NB4 (cell line): ENCODE results near the gene KRTAP12-2.
"Not testable (repeated sequence)": the region's sequence is repeated elsewhere in the genome, so short reads cannot be mapped to it uniquely, and the experiment has no call there.

Source experiments
- DNase-seq: peaks from one replicate; pipeline ENCODE4 v3.0.0; 2010; ENCODE audit warnings: low read depth
- H3K4me3 ChIP-seq: one replicate; pipeline ENCODE4 v1.5.1; 2011; ENCODE audit warnings: mild to moderate bottlenecking, low read depth, low read length, moderate library complexity
- MAX ChIP-seq: IDR thresholded peaks from 2 replicates; pipeline ENCODE4 v1.6.1; 2011; ENCODE audit warnings: low read depth, low read length
- MYC ChIP-seq: IDR thresholded peaks from 2 replicates; pipeline ENCODE4 v1.6.1; 2011; ENCODE audit warnings: low read depth, low read length
- POLR2A ChIP-seq: IDR thresholded peaks from 2 replicates; pipeline ENCODE4 v1.6.1; 2011; ENCODE audit warnings: mild to moderate bottlenecking; ENCODE audit not compliant: insufficient read length; ENCODE audit errors: extremely low read depth
- TF ChIP-seq, protein P1 (sequence below): IDR thresholded peaks from one replicate; pipeline ENCODE4 v1.5.1; 2012; ENCODE audit warnings: low read depth, low read length

The KRTAP12-2 gene

GRCh38 chr21:44640761-44641160, 26.0 kb downstream of the KRTAP12-2 start:
- no peak overlapping the region for H3K4me3 ChIP-seq
- DNase-seq: no peak
- TF ChIP-seq POLR2A (no peak), MYC (no peak), MAX (no peak)
- TF ChIP-seq, protein P1, sequence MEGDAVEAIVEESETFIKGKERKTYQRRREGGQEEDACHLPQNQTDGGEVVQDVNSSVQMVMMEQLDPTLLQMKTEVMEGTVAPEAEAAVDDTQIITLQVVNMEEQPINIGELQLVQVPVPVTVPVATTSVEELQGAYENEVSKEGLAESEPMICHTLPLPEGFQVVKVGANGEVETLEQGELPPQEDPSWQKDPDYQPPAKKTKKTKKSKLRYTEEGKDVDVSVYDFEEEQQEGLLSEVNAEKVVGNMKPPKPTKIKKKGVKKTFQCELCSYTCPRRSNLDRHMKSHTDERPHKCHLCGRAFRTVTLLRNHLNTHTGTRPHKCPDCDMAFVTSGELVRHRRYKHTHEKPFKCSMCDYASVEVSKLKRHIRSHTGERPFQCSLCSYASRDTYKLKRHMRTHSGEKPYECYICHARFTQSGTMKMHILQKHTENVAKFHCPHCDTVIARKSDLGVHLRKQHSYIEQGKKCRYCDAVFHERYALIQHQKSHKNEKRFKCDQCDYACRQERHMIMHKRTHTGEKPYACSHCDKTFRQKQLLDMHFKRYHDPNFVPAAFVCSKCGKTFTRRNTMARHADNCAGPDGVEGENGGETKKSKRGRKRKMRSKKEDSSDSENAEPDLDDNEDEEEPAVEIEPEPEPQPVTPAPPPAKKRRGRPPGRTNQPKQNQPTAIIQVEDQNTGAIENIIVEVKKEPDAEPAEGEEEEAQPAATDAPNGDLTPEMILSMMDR: no peak

- no peak overlapping the region for H3K4me3 ChIP-seq
- TF ChIP-seq MYC: no peak
- TF ChIP-seq, protein P1: no peak
- TF ChIP-seq MAX: no peak
- TF ChIP-seq POLR2A: no peak
- DNase-seq: no peak
These were observed 27.4 kb downstream of the KRTAP12-2 start for GRCh38 chr21:44639331-44639655.

DNA sequence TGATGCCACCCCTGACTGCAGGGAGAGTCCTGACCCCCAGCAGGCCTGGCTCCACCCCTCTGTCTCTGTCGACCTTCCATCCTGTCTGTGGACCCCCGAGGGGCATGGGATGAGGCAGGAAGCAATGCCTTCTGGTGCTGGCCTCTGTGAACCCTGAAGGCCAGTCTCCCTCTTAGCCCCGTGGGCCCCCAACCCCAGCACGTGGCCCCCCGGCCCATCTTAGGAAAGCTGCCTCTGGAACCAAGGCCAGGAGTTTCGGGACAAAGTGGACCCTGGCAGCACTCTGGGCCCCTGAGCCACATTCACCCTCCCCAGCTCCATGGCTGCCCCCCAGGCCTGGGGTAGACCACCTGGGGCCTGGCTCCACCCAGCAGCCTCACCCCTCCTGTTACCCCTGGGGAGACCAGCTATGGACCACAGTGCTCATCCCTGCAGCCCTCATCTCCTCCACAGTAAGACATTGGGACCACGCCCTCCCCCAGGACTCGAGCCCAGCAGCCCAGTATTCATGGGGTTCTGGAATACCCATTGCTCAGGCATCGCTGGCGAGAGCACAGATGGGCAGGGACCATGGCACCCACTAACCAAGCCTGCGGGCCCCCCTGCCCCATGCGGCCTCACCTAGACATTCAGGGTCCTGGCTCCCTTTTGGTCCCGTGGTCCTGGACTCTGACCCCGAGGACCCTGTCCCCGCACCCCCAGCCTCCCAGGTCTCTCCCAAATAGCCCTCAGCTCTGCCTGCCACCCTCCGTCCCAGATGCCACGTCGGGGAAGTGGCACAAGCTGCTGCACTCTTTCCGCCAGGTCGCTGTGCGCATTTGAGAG, 28.0 kb downstream of the KRTAP12-2 start:
- H3K4me3 ChIP-seq, DNase-seq: not testable (repeated sequence)

DNA sequence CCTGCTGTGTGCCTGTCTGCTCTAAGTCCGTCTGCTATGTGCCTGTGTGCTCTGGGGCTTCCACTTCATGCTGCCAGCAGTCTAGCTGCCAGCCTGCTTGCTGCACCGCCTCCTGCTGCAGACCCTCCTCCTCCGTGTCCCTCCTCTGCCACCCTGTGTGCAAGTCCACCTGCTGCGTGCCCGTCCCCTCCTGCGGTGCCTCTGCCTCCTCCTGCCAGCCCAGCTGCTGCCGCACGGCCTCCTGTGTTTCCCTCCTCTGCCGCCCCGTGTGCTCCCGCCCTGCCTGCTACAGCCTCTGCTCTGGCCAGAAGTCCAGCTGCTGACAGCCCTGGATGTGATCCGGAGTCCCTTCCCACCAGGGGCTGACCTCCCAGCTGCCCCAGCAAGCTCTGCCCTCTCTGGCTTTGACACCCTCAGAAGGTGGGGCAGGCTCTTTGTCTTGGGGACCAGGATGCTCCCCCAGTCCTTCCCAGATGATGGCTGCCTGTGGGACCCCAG, 28.8 kb downstream of the KRTAP12-2 start:
- not testable (repeated sequence) for DNase-seq, H3K4me3 ChIP-seq

DNA sequence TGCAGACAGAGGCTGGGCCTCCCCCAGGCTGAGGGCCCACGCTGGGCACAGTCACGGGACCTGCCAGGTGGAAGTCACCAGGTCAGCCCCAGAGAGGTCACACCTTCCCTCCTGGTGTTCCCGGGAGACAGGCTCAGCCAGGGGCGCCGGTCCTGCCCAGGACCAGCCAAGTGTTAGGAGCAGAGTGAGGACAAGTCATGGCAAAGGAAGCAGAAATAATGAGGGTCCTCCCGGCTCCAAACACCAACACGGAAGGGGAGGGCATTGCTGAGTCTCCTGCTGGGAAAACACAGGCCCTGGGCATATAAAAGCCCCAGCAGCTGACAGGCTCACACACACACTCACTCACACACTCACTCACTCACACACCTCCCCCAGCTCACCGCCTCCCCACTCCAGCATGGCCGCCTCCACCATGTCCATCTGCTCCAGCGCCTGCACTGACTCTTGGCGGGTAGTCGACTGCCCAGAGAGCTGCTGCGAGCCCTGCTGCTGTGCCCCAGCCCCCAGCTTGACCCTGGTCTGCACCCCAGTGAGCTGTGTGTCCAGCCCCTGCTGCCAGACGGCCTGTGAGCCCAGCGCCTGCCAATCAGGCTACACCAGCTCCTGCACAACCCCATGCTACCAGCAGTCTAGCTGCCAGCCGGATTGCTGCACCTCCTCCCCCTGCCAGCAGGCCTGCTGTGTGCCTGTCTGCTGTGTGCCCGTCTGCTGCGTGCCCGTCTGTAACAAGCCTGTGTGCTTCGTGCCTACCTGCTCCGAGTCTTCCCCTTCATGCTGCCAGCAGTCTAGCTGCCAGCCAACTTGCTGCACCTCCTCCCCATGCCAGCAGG, 29.5 kb downstream of the KRTAP12-2 start, which contains the start of gene KRTAP10-10:
Gene KRTAP10-10 (plus strand): TSS at position 339 of the 833 bp plus-strand sequence. CDS start 62 bp downstream, at position 401.
- TF ChIP-seq POLR2A (no peak), MYC (no peak), MAX (no peak)
- TF ChIP-seq, protein P1: no peak
- no peak for DNase-seq
- no peak within 1 kb of the TSS for H3K4me3 ChIP-seq

DNA sequence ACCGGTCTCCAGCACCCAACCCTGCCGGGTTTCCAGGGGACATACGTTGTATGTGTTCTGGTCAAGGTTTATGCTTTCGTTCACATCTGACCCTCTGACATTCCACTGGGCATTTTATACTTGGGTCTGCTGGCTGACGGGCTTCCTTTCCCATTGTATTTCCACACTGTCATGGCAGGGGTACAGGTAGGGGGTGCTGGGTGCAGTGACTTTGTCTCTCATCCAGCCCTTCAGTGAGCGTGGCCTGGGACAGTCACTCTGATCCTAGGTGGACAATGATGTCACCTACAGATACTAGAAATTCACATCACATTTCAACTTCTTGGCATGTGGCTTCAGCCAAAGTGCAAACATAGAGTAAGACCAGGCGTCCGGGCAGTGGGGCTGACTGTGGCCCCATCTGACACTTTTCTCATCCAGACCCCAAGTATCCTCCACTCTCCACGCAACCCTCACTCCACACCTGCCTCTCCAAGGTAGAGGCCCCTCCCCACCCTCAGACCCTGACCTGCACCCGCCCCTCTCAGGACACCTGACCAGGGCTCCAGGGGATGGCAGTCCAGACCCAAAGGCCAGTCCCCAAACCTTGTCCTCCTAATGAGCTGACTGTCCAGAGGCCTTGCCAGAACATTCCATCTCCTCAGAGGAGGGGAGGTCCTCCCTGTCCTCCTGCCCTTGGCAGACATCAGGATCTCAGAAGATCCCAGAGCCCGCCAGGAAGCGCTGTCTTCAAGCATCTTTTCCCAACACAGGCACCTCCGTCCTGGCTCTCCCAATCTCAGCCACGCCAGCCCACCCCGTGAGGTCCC, 30.3 kb downstream of the KRTAP12-2 start:
- TF ChIP-seq, protein P1: no peak
- no peak for TF ChIP-seq POLR2A
- TF ChIP-seq MYC: no peak
- DNase-seq: no peak
- H3K4me3 ChIP-seq: no peak overlapping the region
